ENCODE results near the gene QKI.
"Not testable (repeated sequence)": the region's sequence is repeated elsewhere in the genome, so short reads cannot be mapped to it uniquely, and the experiment has no call there.

QKI gene

DNA sequence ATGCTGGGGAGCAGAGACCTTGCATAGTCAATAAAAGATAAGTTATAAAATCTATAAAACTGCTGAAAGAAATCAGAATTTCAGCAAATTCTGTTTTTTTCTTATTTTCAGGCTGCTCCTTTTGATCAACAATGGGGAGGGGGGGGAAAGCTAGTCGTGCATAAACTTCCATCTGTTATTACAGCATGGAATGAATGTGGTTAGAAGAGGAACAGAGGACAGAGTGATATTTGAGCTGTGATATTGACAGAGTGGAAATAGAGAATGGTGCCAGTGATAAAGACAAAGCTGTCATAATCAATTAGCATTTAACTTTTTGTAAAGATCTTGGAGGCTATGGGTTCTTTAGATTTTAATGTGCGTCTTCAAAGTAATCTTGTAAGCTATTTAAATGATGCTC, 43.4 kb upstream of the QKI start:
- TF ChIP-seq, protein P1, sequence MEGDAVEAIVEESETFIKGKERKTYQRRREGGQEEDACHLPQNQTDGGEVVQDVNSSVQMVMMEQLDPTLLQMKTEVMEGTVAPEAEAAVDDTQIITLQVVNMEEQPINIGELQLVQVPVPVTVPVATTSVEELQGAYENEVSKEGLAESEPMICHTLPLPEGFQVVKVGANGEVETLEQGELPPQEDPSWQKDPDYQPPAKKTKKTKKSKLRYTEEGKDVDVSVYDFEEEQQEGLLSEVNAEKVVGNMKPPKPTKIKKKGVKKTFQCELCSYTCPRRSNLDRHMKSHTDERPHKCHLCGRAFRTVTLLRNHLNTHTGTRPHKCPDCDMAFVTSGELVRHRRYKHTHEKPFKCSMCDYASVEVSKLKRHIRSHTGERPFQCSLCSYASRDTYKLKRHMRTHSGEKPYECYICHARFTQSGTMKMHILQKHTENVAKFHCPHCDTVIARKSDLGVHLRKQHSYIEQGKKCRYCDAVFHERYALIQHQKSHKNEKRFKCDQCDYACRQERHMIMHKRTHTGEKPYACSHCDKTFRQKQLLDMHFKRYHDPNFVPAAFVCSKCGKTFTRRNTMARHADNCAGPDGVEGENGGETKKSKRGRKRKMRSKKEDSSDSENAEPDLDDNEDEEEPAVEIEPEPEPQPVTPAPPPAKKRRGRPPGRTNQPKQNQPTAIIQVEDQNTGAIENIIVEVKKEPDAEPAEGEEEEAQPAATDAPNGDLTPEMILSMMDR (IDR thresholded peaks at IDR 0.05; ENCODE audit: control insufficient read depth, insufficient read depth, low read depth, low read length, missing control alignments): no peak
- no peak overlapping the region for H3K4me3 ChIP-seq (ENCODE audit: control insufficient read depth, low read depth, low read length)
- DNase-seq (ENCODE audit: low read depth): no peak

DNA sequence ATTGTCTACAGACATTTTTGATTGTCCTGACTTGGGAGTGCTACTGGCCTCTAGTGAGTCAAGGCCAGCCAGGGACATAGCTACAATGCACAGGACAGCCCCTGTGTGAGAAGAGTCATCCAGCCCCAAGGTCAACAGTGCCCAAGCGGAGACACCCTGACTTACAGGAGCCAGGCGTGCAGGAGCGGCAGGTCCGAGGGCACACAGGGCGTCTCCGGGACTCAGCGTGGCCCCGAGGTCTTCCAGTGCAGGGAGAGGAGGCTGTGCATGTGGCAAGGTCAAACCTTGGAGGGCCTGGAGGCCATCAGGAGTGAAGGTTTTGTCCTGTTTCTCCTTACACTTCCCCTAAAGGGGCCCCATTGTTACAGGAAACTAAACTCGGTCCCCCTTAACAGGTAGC, 41.3 kb upstream of the QKI start:
- TF ChIP-seq, protein P1 (IDR thresholded peaks at IDR 0.05; ENCODE audit: control insufficient read depth, insufficient read depth, low read depth, low read length, missing control alignments): no peak
- no peak for DNase-seq (ENCODE audit: low read depth)
- H3K4me3 ChIP-seq (ENCODE audit: control insufficient read depth, low read depth, low read length): no peak overlapping the region

DNA sequence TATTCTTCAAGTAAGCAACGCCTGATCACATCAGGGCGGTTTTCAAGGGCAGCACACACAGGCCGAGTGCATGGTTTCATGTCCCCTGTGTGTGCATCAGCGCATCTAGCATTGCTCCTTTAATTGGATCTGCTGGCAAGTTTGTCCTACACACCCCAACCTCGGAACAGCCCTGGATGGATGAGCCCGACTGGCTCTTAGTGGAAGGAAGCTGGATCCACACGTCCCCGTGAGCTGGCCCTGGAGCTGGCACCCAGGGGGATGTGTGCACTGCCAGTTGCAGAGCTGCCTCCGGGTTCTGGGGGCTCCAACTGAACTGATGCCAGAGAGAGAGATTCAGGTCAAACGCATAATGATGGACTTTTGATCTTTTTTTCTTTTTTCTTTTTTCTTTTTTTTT, 39.2 kb upstream of the QKI start:
- DNase-seq (ENCODE audit: low read depth): no peak
- TF ChIP-seq, protein P1 (IDR thresholded peaks at IDR 0.05; ENCODE audit: control insufficient read depth, insufficient read depth, low read depth, low read length, missing control alignments): no peak
- H3K4me3 ChIP-seq (ENCODE audit: control insufficient read depth, low read depth, low read length): no peak overlapping the region

DNA sequence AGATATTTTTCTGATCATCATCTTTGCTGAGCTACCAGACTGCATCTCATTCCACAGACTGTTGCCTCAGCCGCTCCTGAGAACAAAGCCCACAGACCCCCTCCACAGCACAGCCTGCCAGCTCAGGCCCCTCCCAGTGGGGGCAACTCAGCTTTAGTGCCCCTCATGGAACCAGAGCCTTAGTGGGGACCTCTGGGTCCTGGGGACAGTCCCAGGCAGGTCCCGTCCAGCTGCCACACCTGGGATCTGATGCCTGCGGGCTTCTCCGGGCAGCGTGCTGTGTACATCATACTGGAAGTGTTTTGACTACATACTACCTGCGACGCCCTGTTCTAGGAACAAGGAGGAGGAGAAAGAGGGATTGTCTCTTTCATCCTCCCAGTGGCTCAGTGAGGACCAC, 38.3 kb upstream of the QKI start:
- H3K4me3 ChIP-seq (ENCODE audit: control insufficient read depth, low read depth, low read length): no peak overlapping the region
- no peak for DNase-seq (ENCODE audit: low read depth)
- TF ChIP-seq, protein P1 (IDR thresholded peaks at IDR 0.05; ENCODE audit: control insufficient read depth, insufficient read depth, low read depth, low read length, missing control alignments): no peak

DNA sequence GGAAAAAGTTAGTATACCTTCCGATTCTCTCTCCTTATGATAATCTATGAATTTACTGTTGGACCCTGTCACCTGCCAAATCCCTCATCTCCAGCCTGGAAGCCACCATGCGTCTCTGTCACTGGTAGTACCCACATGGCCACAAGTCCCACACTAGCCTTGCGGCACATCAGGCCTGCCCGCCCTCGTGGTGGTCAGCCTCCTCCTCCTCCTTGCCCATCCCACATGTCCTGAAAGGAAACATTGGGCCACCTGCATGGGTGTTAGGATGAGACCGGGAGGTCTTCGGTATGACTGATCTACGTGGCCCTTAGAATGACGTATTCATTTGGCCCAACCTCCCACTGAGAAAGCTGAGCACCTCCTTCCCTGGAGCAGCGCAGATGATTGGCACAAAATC, 37.0 kb upstream of the QKI start:
- no peak for DNase-seq (ENCODE audit: low read depth)
- H3K4me3 ChIP-seq (ENCODE audit: control insufficient read depth, low read depth, low read length): no peak overlapping the region
- TF ChIP-seq, protein P1 (IDR thresholded peaks at IDR 0.05; ENCODE audit: control insufficient read depth, insufficient read depth, low read depth, low read length, missing control alignments): no peak

DNA sequence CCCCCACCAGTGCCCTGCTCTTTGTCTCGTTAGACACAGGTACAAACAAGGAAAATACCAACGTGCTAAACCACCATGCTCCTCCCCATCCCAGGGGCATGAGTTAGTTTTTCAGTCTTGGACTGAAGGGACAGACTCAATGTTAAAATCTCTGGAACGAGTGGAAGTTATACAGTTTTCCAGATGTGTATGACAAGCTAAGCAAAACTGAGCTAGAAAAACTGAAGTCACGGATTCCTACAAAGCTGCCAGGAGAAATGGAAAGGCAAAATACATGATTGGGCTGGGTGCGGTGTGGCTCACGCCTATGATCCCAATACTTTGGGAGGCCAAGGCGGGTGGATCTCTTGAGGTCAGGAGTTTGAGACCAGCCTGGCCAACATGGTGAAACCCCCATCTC, 34.3 kb upstream of the QKI start:
- DNase-seq (ENCODE audit: low read depth): no peak
- TF ChIP-seq, protein P1 (IDR thresholded peaks at IDR 0.05; ENCODE audit: control insufficient read depth, insufficient read depth, low read depth, low read length, missing control alignments): no peak
- H3K4me3 ChIP-seq (ENCODE audit: control insufficient read depth, low read depth, low read length): no peak overlapping the region

DNA sequence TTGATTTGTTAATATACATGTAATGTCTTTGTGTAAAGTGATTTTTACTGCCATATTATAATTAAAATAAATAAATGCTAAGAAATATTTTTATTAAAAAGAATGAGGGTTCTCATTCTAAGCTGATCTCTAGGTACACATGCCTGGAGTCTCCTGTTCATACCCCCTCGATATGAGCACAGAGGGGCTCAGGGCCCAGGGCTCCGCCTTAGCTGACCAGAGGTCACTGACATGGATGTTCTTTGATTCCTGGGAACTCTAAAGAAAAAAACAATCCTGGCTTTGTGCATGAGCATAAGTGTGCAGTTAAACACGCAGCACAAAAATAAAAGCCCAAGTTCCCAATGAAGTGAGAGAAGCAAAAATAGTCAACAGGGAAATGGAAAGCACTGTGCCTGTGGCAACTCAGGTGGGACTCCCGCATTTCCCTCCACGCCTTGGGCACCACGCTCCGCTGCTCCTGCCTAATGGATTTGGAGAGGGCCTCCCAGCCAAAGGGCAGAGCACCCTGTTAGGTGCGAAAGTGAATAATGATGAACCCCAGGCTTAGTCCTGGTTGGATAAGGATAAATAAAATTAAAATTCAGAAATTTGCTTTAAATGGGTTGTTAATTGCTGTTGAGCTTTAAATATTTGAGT, 33.3 kb upstream of the QKI start:
- H3K4me3 ChIP-seq (ENCODE audit: control insufficient read depth, low read depth, low read length): no peak overlapping the region
- TF ChIP-seq, protein P1 (IDR thresholded peaks at IDR 0.05; ENCODE audit: control insufficient read depth, insufficient read depth, low read depth, low read length, missing control alignments): no peak
- no peak for DNase-seq (ENCODE audit: low read depth)

DNA sequence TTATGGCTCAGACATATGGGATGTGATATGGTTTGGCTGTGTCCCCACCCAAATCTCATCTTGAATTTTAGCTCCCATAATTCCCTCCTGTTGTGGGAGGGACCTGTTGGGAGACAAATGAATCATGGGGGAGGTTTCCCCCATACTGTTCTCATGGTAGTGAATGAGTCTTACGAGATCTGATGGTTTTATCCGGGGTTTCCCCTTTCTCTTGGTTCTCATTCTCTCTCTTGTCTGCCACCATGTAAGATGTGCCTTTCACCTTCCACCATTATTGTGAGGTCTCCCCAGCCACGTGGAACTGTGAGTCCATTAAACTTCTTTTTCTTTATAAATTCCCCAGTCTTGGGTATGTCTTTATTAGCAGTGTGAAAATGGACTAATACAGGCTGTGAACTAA, 31.1 kb upstream of the QKI start:
- H3K4me3 ChIP-seq (ENCODE audit: control insufficient read depth, low read depth, low read length); DNase-seq (ENCODE audit: low read depth): not testable (repeated sequence)

All from AG09309 (cell line).